Mucosa of descending colon (tissue), 3 donors: ENCODE measurements around the gene FAM131A. TPM values are rescaled to one million over a fixed set of nuclear protein-coding genes. Genes with fewer than 3 reads are reported as not detected.

Experiments used
- ATAC-seq: fragments of 200-7000 bp; cut with Tn5 transposase; one replicate; pipeline ENCODE4 v1.9.1; 2020; ENCODE audit warnings: mild to moderate bottlenecking, moderate library complexity
- DNase-seq, 3 donors: peaks; one replicate each; pipeline ENCODE4 v3.0.0-alpha.2; 2020
- H3K36me3 ChIP-seq: fragments of 200-600 bp; one replicate; pipeline ENCODE4 v1.8.0; 2021; ENCODE audit warnings: low read depth, mild to moderate bottlenecking
- H3K4me1 ChIP-seq: fragments of 200-600 bp; one replicate; pipeline ENCODE4 v1.8.0; 2021; ENCODE audit warnings: low read depth, mild to moderate bottlenecking
- H3K4me3 ChIP-seq: fragments of 200-600 bp; one replicate; pipeline ENCODE4 v1.8.0; 2021; ENCODE audit warnings: mild to moderate bottlenecking
- H3K9me3 ChIP-seq: fragments of 200-600 bp; one replicate; pipeline ENCODE4 v1.8.0; 2021; ENCODE audit warnings: mild to moderate bottlenecking
- CTCF ChIP-seq: fragments of 200-600 bp; IDR thresholded peaks from one replicate; pipeline ENCODE4 v1.8.0; 2022; ENCODE audit warnings: antibody characterized with exemption, mild to moderate bottlenecking
- intact Hi-C, 2 donors: fragments of 100-400 bp; cut with DNase I in 1 of 2; cut with micrococcal nuclease in 1 of 2; formaldehyde crosslinking; loops; one replicate each; pipeline versions ENCODE4 v1.11.0 to v1.11.1; 2022; cut with DNase I, micrococcal nuclease
- total RNA-seq, 3 donors: library from RNA; stranded (reverse); fragmentation: NEBNext Ultra II Directional in 2 of 3; extraction: Animal tissue kit (Norgen Biotek cat#: 25700) in 2 of 3; gene quantifications; one replicate each; pipeline versions ENCODE4 v1.2.1 to v1.2.4, GENCODE V29; 2021 to 2023
- donor health status: DM: no; HTN: no; CAD: no; lungs with moderate emphysema.
- donor health status: DM: no; HTN: no; CAD: no.
- donor health status: DM: no; HTN: yes; CAD: no.

Gene FAM131A
- total RNA-seq, 3 donors from 2014 or later, result 14.1 to 29.8 (median 16.4) TPM

GRCh38 chr3:184295771-184296170 lies 41.6 kb upstream of the FAM131A start:
- H3K9me3 ChIP-seq, result no peaks in the 10 kb centered on the region
- H3K4me3 ChIP-seq, result no peak overlapping the region
- no peak for TF ChIP-seq CTCF
- DNase-seq, result peak in 1 of 3 donors; percentile 25
- H3K4me1 ChIP-seq, result peaks cover 11% of the 10 kb centered on the region
- intact Hi-C loops, result no loop called here
- H3K36me3 ChIP-seq, result no peaks in the 10 kb centered on the region
- no peak for ATAC-seq

GRCh38 chr3:184296616-184297015 lies 40.8 kb upstream of the FAM131A start:
- intact Hi-C loops, result no loop called here
- no peak for TF ChIP-seq CTCF
- DNase-seq, result no peak
- Histone ChIP-seq H3K4me1 (peaks cover 11% of the 10 kb centered on the region), H3K4me3 (no peak overlapping the region), H3K36me3 (peaks cover 5% of the 10 kb centered on the region), H3K9me3 (no peaks in the 10 kb centered on the region)
- ATAC-seq, result no peak

- H3K4me3 ChIP-seq, result peak within 1 kb of the TSS; percentile 50
- peak; percentile 98 to 99 (median 99) for DNase-seq
- H3K36me3 ChIP-seq, result peaks cover 15% of the 10 kb centered on the region
- peak; percentile 99 for ATAC-seq
- intact Hi-C loops, result no loop called here
- no peaks in the 10 kb centered on the region for H3K9me3 ChIP-seq
- peaks cover 11% of the 10 kb centered on the region for H3K4me1 ChIP-seq
- no peak for TF ChIP-seq CTCF
Observed at GRCh38 chr3:184298759-184299487, 38.5 kb upstream of the FAM131A start, which contains the start of gene PSMD2. TSS of gene PSMD2 (plus strand) at chr3:184299241. CDS start at chr3:184299267, 26 bp downstream.

GRCh38 chr3:184299488-184300377 lies 37.7 kb upstream of the FAM131A start:
- Histone ChIP-seq H3K4me3 (peak overlapping the region; percentile 50), H3K36me3 (peaks cover 15% of the 10 kb centered on the region), H3K4me1 (peaks cover 11% of the 10 kb centered on the region), H3K9me3 (no peaks in the 10 kb centered on the region)
- TF ChIP-seq CTCF, result no peak
- intact Hi-C loops, result no loop called here
- ATAC-seq (peak; percentile 18), DNase-seq (no peak)

GRCh38 chr3:184300378-184300720 lies 37.1 kb upstream of the FAM131A start:
- DNase-seq (no peak), ATAC-seq (no peak)
- peaks cover 11% of the 10 kb centered on the region for H3K4me1 ChIP-seq
- peaks cover 15% of the 10 kb centered on the region for H3K36me3 ChIP-seq
- no peak overlapping the region for H3K4me3 ChIP-seq
- no peaks in the 10 kb centered on the region for H3K9me3 ChIP-seq
- intact Hi-C loops, result no loop called here
- no peak for TF ChIP-seq CTCF
